Loucy (cell line): ENCODE results near the gene TRABD2B.

ENCODE experiments used
- EZH2phosphoT487 ChIP-seq: fragments of 200-600 bp; IDR thresholded peaks from 2 replicates; pipeline ENCODE4 v1.6.1; 2018; ENCODE audit warnings: antibody characterized with exemption, mild to moderate bottlenecking, moderate library complexity, borderline replicate concordance
- TF ChIP-seq, protein P1 (sequence below): fragments of 200-600 bp; sonication (generic); conservative IDR thresholded peaks from 2 replicates; pipeline ENCODE4 v1.5.1; 2014; ENCODE audit warnings: mild to moderate bottlenecking, antibody characterized with exemption, low read length

DNA sequence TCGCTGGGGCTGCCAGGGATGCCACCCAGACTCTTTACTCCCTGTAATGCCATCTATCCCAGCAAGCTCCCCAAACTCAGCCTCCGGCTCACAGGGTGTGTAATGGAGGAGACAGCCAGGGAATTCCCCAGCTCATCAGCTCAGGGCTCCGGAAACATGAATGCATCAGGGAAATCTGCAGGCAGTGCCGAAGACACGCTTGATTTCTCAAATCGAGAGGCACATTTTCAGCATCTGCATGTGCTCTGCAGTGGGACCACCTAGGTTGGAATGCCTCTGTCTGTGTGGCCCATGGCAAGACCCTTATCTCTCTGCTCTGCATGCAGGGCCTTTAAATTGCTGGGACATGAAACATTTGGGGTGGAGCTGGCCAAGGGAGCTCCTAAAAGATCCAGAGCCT is 170.1 kb downstream of the TRABD2B start:
- TF ChIP-seq, protein P1, sequence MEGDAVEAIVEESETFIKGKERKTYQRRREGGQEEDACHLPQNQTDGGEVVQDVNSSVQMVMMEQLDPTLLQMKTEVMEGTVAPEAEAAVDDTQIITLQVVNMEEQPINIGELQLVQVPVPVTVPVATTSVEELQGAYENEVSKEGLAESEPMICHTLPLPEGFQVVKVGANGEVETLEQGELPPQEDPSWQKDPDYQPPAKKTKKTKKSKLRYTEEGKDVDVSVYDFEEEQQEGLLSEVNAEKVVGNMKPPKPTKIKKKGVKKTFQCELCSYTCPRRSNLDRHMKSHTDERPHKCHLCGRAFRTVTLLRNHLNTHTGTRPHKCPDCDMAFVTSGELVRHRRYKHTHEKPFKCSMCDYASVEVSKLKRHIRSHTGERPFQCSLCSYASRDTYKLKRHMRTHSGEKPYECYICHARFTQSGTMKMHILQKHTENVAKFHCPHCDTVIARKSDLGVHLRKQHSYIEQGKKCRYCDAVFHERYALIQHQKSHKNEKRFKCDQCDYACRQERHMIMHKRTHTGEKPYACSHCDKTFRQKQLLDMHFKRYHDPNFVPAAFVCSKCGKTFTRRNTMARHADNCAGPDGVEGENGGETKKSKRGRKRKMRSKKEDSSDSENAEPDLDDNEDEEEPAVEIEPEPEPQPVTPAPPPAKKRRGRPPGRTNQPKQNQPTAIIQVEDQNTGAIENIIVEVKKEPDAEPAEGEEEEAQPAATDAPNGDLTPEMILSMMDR, result no peak
- no peak for TF ChIP-seq EZH2phosphoT487
